GM06990 (cell line): ENCODE results near the gene ALPG.
"Not testable (repeated sequence)": the region's sequence is repeated elsewhere in the genome, so short reads cannot be mapped to it uniquely, and the experiment has no call there.

Source experiments
- DNase-seq: peaks from one replicate; pipeline ENCODE4 v3.0.0-alpha.2; 2011; ENCODE audit not compliant: insufficient read length; ENCODE audit errors: extremely low read depth
- H3K27me3 ChIP-seq: replicated peaks from 2 replicates; pipeline ENCODE4 v1.6.0; 2011; ENCODE audit warnings: low read length; ENCODE audit not compliant: control insufficient read depth, insufficient read depth
- H3K36me3 ChIP-seq: 2 replicates; pipeline ENCODE4 v1.5.1; 2011; ENCODE audit warnings: low read length; ENCODE audit not compliant: control insufficient read depth, insufficient read depth
- H3K4me3 ChIP-seq: replicated peaks from 2 replicates; pipeline ENCODE4 v1.5.1; 2011; ENCODE audit warnings: low read depth, mild to moderate bottlenecking, control low read depth, low read length
- TF ChIP-seq, protein P1 (sequence below): IDR thresholded peaks from 2 replicates; pipeline ENCODE4 v1.5.1; 2011; ENCODE audit warnings: low read length, control low read depth, mild to moderate bottlenecking, inconsistent platforms; ENCODE audit not compliant: insufficient read depth, poor library complexity, severe bottlenecking

Gene ALPG

DNA sequence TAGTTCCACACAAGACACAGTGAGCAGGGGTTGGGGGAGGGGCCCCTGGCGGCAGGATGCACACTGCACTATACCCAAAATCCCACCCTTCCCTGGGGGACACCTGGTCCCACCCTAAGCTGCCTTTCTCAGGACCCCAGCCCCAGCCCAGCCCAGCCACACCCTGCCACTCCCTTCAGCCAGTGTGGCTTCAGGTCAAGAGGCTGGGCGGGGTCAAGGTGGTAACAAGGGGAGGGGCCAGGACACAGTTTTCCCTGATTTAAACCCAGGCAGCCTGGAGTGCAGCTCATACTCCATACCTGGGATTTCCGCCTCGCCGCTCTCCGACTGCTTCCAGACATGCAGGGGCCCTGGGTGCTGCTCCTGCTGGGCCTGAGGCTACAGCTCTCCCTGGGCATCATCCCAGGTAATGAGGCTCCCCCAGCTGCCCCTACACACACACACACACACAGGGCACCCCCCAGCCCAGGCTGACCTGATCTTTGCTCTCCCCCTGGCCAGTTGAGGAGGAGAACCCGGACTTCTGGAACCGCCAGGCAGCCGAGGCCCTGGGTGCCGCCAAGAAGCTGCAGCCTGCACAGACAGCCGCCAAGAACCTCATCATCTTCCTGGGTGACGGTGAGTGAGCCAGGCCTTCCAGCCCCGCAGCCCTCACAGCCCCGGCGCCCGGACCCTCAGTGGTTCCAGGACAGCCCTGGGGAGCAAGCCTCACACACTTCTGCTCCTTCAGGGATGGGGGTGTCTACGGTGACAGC lies at the start of gene ALPG:
ALPG (plus strand) TSS at position 289 of the 755 bp plus-strand sequence; CDS start at position 340, 51 bp downstream.
- H3K36me3 ChIP-seq, result no peaks in the 10 kb centered on the region
- TF ChIP-seq, protein P1, sequence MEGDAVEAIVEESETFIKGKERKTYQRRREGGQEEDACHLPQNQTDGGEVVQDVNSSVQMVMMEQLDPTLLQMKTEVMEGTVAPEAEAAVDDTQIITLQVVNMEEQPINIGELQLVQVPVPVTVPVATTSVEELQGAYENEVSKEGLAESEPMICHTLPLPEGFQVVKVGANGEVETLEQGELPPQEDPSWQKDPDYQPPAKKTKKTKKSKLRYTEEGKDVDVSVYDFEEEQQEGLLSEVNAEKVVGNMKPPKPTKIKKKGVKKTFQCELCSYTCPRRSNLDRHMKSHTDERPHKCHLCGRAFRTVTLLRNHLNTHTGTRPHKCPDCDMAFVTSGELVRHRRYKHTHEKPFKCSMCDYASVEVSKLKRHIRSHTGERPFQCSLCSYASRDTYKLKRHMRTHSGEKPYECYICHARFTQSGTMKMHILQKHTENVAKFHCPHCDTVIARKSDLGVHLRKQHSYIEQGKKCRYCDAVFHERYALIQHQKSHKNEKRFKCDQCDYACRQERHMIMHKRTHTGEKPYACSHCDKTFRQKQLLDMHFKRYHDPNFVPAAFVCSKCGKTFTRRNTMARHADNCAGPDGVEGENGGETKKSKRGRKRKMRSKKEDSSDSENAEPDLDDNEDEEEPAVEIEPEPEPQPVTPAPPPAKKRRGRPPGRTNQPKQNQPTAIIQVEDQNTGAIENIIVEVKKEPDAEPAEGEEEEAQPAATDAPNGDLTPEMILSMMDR, result no peak
- no peaks in the 10 kb centered on the region for H3K27me3 ChIP-seq
- H3K4me3 ChIP-seq, result no peak within 1 kb of the TSS
- DNase-seq, result no peak

DNA sequence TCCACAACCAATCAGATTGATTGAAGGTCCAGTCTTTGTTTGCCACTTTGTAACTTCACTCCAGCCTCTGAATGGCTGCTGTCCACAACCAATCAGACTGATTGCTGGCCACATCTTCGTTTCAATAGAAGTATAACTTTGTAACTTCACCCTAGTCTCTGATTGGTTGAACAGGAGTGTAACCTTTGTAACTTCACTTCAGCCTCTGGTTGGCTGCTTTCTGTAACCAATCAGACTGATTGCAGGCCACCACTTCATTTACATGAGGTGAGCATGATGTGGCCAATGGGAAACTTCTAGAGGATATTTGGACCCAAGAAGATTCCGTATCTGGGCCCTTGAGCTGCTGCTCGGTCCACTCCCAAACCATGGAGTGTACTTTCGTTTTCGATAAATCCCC lies 45.0 kb upstream of the ALPG start:
- Histone ChIP-seq H3K36me3 (no peaks in the 10 kb centered on the region), H3K4me3 (no peak overlapping the region), H3K27me3 (no peaks in the 10 kb centered on the region)
- DNase-seq, result no peak
- TF ChIP-seq, protein P1, result no peak

DNA sequence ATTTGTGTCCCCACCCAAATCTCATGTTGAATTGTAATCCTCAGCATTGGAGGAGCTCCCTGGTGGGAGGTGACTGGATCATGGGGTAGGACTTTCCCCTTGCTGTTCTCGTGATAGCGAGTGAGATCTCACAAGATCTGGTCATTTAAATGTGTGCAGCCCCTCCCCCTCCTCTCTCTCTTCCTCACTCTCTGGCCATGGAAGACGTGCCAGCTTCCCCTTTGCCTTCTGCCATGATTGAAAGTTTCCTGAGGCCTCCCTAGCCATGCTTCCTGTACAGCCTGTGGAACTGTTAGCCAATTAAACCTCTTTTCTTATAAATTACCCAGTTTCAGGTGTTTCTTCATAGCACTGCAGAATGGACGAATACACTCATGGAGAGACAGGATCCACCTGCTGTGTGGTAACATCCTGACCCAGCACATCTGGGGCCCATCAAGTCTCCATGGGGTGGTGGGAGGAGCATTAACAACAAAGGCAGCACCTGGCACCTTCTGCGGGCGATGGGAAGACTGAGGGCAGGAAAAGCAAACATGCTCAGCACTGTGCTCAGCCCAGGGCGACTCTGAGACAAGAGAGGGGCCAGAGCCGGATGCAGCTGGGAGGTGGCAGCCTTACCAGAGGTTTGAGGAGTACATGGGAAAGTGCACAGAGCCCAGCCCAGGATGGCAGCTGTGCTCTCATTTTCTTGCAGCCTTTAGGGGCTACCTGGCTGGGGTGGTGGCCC lies 44.3 kb upstream of the ALPG start:
- Histone ChIP-seq H3K27me3 (no peaks in the 10 kb centered on the region), H3K4me3 (no peak overlapping the region), H3K36me3 (no peaks in the 10 kb centered on the region)
- DNase-seq, result no peak
- TF ChIP-seq, protein P1, result no peak

DNA sequence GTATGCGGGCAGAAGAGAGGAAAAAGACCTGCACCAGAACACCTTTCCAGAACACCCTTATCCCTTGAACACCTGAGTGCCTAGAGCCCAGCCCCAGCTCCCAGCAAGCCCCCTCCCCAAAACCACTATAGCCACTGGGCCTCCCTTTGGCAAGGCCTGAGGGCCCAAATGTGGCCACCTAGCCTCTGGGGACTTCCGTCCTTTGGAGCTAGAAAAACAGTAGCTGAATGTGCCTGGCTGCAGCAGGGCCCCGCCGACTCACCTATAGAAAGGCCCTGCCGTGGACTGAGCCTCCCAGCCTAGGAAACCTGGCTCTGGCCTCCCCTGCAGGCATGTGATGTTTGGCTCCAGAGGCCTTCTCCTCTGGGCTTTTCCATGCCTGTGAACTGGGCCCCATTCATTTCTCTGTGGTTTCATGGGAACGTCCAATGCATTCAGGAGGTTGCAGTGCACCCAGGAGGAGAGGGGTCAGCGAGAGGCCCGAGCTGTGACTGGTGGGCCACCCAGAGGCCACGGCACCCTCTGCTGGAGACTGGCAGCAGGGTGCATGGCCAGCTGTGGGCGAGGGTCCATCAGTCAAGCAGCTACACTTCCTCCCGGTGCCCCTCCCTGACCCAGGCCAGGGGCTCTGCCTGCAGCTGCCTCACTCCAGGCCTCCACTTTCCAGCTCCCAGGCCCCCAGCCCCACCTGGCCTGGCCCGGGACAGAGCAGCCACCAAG lies 43.4 kb upstream of the ALPG start:
- H3K4me3 ChIP-seq, DNase-seq, H3K27me3 ChIP-seq, H3K36me3 ChIP-seq: not testable (repeated sequence)

DNA sequence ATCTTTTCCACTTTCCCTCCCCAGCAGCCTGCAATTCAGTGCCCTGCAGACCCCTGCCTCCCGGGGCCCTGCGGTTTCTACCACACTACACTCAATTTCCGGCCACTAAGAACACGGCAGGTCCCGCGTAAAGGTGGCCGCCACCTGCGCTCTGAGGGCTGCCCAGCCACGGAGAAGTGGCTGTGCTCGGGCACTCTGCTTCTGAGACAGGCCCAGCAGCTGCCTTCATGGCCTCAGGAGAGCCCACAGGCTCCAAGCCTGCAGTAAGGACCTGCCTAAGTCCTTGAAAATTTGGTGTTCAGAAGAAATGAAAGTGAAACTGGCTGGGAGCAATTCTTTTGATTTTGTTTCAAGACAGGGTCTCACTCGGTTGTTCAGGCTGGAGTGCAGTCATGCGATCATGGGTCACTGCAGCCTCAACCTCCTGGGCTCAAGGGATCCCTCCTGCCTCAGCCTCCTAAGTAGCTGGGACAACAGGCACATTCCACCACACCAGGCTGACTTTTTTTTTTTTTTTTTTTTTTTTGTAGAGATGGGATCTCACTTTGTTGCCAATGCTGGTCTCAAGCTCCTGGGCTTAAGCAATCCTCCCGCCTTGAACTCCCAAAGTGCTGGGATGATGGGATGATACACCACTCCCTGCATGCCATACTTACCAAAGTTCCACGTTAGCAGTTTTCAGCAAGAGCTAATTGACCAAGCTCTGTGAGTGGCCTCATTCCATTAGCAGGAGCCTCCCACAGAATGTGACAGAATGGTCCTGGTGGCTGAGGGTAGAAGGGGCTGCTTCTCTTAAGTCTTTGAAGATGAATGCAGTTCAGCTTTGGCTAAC lies 42.6 kb upstream of the ALPG start:
- peak; percentile 55 for DNase-seq
- Histone ChIP-seq H3K4me3 (no peak overlapping the region; the same call in 1 of the 2 replicates), H3K36me3 (no peaks in the 10 kb centered on the region), H3K27me3 (no peaks in the 10 kb centered on the region; the same call in 1 of the 2 replicates)
- TF ChIP-seq, protein P1, result no peak

DNA sequence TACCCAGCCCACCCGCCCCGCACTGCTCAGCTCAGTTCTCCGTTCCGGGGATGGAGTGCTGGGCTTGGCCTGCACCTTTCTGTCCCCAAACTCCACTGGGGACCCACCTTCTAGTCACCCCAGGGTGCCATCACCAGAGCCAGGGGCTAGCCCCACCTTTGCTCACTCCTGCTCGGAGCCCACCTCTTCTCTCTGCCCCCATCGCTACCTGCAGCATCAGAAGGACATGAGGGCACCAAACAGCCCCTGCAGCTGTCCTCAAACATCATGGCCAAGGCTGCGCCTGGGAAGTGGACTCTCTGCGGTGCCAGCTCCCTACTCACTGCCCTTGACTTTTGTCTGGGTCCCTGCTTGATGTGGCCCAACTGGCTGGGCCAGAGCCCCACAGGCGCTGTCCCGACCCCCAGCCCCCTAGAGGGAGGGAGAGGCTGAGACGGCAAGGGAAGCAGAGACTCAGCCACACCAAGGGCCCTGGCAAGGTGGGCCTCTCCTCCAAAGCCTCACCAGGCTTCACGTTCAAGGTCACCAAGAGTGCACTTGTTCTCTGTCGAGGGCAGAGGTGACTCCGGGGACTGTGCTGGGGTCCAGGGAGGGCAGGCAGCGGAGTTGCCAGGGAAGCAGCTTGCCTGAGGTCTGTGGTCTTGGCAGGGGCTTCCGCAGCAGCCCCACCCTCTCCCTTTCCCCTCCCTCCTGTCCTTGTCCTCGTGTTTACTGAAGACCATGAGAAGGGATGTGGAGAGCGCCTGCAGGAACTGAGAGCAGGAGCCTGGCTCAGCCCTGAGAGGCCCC lies 41.6 kb upstream of the ALPG start:
- not testable (repeated sequence) for DNase-seq, H3K27me3 ChIP-seq, H3K36me3 ChIP-seq, H3K4me3 ChIP-seq
